Activated B cell treated with CpG ODN at 0.5 μM for 24 hours (primary cell): ENCODE results near the gene RBM20. TPM values are rescaled to one million over a fixed set of nuclear protein-coding genes. Genes with fewer than 3 reads are reported as not detected.

Source experiments
- ATAC-seq: fragments of 200-7000 bp; cut with Tn5 transposase; one replicate; pipeline ENCODE4 v1.10.0; 2021; ENCODE audit warnings: low read depth, mild to moderate bottlenecking, moderate library complexity
- CTCF ChIA-PET: fragments of 350-600 bp; sonication (Branson Sonifier 250); formaldehyde crosslinking; loops from one replicate; lab custom pipeline; 2021; ENCODE audit warnings: antibody characterized with exemption; lab: Charles Lee
- POLR2A ChIA-PET: fragments of 350-600 bp; sonication (Branson Sonifier 250); formaldehyde crosslinking; loops from one replicate; lab custom pipeline; 2021; ENCODE audit warnings: antibody characterized with exemption; lab: Charles Lee
- DNase-seq: peaks from one replicate; pipeline ENCODE4 v3.0.0; 2022
- H3K27ac Mint-ChIP-seq: one replicate; pipeline ENCODE4 v1.8.0; 2020; ENCODE audit warnings: mixed read lengths
- H3K27me3 Mint-ChIP-seq: one replicate; pipeline ENCODE4 v1.8.0; 2021; ENCODE audit warnings: mixed read lengths
- H3K36me3 Mint-ChIP-seq: one replicate; pipeline ENCODE4 v1.8.0; 2021; ENCODE audit warnings: low read depth, mixed read lengths
- H3K4me1 Mint-ChIP-seq: one replicate; pipeline ENCODE4 v1.8.0; 2021; ENCODE audit warnings: mixed read lengths
- H3K4me3 Mint-ChIP-seq: one replicate; pipeline ENCODE4 v1.8.0; 2020; ENCODE audit warnings: mild to moderate bottlenecking, mixed read lengths
- H3K9me3 Mint-ChIP-seq: one replicate; pipeline ENCODE4 v1.8.0; 2020; ENCODE audit warnings: mixed read lengths
- intact Hi-C: fragments of 100-400 bp; cut with micrococcal nuclease; formaldehyde crosslinking; loops from one replicate; pipeline ENCODE4 v1.15.1; 2024
- total RNA-seq: library from RNA; stranded (reverse); gene quantifications from 2 replicates; pipeline ENCODE4 v1.2.3, GENCODE V29; 2022
- TF ChIP-seq, protein P1 (sequence below): fragments of 200-600 bp; IDR thresholded peaks from one replicate; pipeline ENCODE4 v1.8.0; 2022; ENCODE audit warnings: antibody characterized with exemption, mild to moderate bottlenecking

RBM20 gene
- total RNA-seq, 1 donor from 2014 or later = 0.02 TPM

- H3K4me3 Mint-ChIP-seq = no peak overlapping the region
- TF ChIP-seq, protein P1, sequence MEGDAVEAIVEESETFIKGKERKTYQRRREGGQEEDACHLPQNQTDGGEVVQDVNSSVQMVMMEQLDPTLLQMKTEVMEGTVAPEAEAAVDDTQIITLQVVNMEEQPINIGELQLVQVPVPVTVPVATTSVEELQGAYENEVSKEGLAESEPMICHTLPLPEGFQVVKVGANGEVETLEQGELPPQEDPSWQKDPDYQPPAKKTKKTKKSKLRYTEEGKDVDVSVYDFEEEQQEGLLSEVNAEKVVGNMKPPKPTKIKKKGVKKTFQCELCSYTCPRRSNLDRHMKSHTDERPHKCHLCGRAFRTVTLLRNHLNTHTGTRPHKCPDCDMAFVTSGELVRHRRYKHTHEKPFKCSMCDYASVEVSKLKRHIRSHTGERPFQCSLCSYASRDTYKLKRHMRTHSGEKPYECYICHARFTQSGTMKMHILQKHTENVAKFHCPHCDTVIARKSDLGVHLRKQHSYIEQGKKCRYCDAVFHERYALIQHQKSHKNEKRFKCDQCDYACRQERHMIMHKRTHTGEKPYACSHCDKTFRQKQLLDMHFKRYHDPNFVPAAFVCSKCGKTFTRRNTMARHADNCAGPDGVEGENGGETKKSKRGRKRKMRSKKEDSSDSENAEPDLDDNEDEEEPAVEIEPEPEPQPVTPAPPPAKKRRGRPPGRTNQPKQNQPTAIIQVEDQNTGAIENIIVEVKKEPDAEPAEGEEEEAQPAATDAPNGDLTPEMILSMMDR = no peak
- ATAC-seq = no peak
- H3K9me3 Mint-ChIP-seq = no peaks in the 10 kb centered on the region
- no peaks in the 10 kb centered on the region for H3K27me3 Mint-ChIP-seq
- CTCF ChIA-PET = interaction anchor here (0.7 kb wide), 1 partner anchor 9 kb away, joined by 3 read pairs; no protein-coding TSS in a partner anchor
- intact Hi-C loops = no loop called here
- no peaks in the 10 kb centered on the region for H3K4me1 Mint-ChIP-seq
- no peak for DNase-seq
- no peaks in the 10 kb centered on the region for H3K36me3 Mint-ChIP-seq
- POLR2A ChIA-PET = interaction anchor here (0.6 kb wide), 1 partner anchor 63 kb away, joined by 3 read pairs; no protein-coding TSS in a partner anchor
- H3K27ac Mint-ChIP-seq = no peak overlapping the region
These were observed 142.0 kb downstream of the RBM20 start for GRCh38 chr10:110786172-110786571.

DNA sequence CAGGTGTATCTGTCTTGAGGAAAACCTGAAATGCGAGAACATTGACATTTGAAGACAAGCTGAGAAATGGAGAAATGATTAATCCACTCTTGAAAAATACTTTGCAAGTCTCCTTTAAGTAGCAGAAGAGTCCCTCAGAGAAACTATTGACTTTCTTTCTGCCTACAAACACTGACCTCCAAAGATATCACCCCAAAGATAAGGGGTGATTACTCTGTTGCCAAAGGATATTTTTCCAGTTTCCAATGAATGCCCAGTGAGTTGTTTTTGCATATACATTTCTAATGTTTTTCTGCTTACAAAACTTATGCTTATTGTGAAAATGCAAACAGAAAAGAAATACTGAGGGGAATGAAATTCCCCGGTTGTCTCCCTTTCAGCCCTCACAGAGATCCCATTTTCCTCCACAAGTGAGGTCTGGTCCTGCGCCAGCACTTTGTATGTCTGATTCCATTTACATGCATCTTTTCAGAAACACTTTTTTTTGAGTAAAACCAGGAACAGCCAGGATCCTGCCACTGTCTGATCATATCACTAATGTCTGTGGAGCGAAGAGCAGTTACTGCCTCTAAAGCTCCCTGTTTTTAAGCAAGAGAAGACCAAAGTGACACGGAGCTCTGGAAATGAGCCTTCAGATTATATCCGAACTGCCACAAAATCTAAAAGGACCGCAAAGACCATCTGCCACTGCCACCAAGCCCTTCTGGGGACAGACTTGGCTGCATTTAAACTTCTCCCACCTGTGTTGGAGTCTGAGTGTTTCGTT, 144.7 kb downstream of the RBM20 start:
- no peak for DNase-seq
- TF ChIP-seq, protein P1 = no peak
- Mint-ChIP-seq H3K36me3 (no peaks in the 10 kb centered on the region), H3K27me3 (peaks cover under 1% of the 10 kb centered on the region), H3K9me3 (no peaks in the 10 kb centered on the region), H3K4me1 (no peaks in the 10 kb centered on the region), H3K4me3 (no peak overlapping the region), H3K27ac (no peak overlapping the region)
- ChIA-PET POLR2A (no interaction called here), CTCF (no interaction called here)
- intact Hi-C loops = no loop called here
- no peak for ATAC-seq

- intact Hi-C loops = no loop called here
- Mint-ChIP-seq H3K27me3 (peaks cover 4% of the 10 kb centered on the region), H3K36me3 (no peaks in the 10 kb centered on the region), H3K4me3 (no peak overlapping the region), H3K9me3 (no peaks in the 10 kb centered on the region), H3K27ac (no peak overlapping the region), H3K4me1 (no peaks in the 10 kb centered on the region)
- POLR2A ChIA-PET = no interaction called here
- TF ChIP-seq, protein P1 = no peak
- CTCF ChIA-PET = interaction anchor here (0.6 kb wide), 1 partner anchor 10 kb away, joined by 5 read pairs; no protein-coding TSS in a partner anchor
- no peak for DNase-seq
- ATAC-seq = no peak
These were observed 145.7 kb downstream of the RBM20 start for GRCh38 chr10:110789604-110790433.

DNA sequence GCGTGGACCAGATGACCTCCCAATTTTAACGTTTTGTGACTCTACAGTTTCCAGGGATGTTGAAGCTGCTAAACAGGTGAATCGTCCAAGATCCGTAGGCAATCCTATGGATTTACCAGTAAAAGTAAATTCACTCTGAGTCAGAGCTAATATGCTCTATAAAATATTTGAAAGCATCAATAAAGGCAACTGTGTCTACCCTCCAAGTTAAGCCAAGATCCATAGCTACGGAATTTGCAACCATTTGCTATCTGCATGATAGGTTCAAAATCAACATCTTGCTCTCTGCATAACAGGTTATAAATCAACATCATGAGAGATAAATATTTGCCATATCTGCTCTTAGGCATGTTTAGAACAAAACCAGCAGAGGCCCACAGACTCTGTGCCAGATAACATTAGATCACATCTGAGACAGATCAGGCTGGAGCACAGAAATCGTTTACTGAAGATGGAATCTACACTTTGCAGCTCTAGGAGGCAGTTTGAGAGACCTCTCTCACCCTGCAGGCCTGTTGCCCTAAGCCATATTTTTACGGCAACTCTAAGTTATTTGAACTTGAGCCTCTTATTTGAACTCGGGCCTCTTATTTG, 146.9 kb downstream of the RBM20 start:
- ChIA-PET CTCF (no interaction called here), POLR2A (no interaction called here)
- H3K9me3 Mint-ChIP-seq = no peaks in the 10 kb centered on the region
- intact Hi-C loops = no loop called here
- H3K36me3 Mint-ChIP-seq = no peaks in the 10 kb centered on the region
- H3K27ac Mint-ChIP-seq = no peak overlapping the region
- peaks cover 4% of the 10 kb centered on the region for H3K27me3 Mint-ChIP-seq
- H3K4me1 Mint-ChIP-seq = no peaks in the 10 kb centered on the region
- no peak overlapping the region for H3K4me3 Mint-ChIP-seq
- ATAC-seq (no peak), DNase-seq (no peak)
- TF ChIP-seq, protein P1 = no peak
